NK-92 (cell line): ENCODE results near the gene TPD52L3.

Experiments
- DNase-seq: peaks from one replicate; lab custom pipeline; 2025; ENCODE audit not compliant: unreplicated experiment; lab: John Stamatoyannopoulos, UW

The TPD52L3 gene

DNA sequence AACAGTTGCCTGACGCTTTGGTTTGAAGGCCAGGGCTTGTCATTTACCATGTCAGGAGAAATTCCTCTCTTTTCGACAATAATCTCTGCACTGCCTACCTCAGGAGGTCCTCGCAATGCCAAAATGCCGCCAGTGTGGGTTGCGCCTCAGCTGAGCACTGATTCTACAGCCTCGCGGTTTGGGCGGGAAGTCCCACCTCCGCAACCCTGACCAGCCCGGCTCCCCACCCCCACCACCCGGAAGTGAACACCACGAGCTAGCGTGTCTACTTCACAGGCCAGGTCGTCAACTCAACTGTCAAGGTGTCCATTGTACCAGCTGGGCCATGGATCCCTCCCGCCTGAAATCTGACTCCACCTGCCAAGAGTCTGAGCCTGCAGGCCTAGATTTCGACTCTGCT, at the start of gene TPD52L3:
TSS of gene TPD52L3 (plus strand) at position 273 of the 400 bp plus-strand sequence. CDS start 221 bp downstream, outside the sequence.
- DNase-seq, result no peak

DNA sequence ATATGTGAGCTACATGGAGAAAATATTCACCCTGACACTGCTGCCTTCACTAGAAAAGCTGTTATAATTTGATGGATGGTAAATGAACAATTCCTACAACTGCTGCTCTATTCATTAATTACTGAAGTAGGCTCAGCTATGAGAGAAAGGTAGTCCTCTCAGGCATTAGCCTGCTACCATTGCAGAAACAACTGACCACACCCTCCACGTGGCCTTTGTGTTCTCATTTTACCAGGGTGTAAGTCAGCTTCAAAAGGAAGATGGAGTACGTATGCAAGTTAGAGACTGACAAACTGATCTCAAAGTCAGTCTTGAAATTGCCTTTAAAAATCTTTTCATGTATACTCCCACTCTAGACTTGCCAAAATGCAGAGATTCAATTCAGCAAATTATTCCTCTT, 26.3 kb upstream of the TPD52L3 start:
- no peak for DNase-seq

DNA sequence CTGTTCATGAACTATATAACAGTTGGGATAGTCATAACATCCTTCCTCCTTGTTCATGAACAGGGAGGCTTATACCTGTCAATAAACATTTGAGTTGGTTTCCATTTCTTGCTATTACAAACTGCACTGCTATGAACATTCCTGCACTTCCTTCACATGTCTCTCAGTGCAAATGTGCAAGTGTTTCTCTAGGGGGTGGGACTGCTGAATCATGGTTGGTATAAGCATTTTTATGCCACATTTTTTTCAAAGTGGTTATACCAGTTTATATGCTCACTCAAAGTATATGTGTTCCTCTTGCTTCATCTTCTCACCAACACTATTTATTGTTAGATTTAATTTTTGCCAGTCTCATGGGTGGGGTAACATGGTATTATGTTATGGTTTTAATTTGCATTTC, 25.8 kb upstream of the TPD52L3 start:
- DNase-seq, result no peak

DNA sequence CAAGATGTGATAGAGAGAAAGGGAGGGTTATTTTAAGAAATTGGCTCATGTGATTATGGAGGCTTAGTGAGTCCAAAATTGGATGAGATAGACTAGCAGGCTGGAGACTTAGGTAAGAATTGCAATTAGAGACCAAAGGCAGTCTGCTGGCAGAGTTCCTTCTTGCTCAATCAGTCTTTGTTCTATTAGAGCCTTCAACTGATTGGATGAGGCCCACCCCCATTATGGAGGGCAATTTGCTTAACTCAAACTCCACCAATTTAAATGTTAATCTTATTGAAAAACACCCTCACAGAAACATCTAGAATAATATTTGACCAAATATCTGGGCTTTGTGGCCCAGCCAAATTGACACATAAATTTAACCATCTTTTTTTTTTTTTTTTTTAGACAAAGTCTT, 23.9 kb upstream of the TPD52L3 start:
- DNase-seq, result no peak

DNA sequence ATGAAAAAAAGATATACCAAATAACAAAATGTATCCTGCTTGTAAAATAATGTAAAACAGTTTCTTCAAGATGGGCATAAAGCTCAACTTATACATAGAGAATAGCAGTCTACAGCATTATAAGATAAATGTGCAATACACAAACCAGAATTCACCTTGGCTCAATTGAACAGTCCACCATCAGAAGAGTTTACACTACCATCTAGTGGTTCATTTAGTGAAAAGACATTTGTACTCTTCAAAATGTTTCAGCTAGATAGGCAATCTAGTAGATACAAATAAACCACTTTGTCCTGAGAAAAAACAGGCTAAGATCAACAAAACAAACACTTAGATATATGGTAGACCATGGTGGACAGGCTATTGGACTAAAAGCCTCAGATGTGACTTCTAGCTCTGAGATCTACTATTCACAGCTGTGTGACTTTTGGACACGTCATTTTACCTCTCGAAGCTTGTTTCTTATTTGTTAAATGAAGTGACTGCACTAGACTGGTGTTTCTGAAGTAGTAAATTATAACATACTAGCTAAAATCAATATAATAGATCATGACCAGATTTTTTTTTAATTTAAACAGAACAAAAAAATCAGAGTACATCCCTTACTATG, 22.1 kb upstream of the TPD52L3 start:
- no peak for DNase-seq

DNA sequence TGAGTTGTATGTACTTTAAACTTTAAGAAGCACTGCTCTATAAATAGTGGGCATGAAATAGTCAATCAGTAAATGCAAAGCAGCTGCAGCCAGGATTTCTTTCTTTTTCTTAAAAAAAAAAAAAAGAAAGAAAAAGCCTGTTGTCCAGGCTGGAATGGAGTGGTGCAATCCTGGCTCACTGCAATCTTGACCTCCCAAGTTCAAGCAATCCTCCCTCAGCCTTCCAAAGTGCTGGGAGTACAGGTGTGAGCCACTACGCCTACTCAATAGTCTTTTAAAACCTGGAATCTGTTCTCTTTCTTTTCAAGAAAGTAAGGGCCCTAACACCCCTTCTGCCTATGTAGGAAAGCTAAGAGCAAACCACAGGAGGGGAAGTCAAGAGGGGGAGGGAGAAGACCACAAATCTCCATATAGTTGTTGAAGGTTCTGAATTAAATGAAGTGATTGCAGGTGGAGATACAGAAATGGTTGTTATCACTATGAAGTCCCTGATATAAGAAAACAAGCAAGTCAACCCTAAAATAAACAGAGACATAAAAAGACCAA, 20.6 kb upstream of the TPD52L3 start:
- no peak for DNase-seq

DNA sequence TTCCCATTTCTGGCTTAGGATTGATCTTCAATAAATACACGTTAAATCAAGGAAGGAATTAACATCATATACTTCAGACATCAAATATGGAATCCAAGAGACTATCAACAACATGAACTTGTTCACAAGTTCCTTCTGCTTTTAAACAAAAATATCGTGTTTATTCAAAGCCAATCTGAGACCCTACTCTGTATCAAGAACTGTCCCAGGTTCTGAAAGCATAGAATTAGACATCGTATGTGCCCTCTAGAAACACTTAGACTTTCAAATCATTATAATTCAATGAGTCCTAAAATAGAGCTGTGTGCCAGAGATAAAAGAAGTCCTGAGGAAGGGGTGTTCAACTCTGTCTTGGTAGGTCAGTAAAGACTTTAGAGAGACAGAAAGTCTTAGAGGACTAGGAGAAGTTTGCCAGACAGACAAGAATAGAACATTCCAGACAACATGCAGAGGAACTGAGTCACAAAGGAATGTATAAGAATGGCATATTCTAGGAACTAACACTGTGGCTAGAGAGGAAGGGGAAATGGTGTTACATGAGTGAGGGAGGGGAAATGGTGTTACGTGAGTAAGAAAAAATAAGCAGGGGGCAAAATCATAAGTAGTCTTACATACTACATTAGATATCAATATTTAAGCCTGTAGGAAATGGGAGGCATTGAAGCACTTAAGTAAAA, 2.9 kb downstream of the TPD52L3 start:
- no peak for DNase-seq

DNA sequence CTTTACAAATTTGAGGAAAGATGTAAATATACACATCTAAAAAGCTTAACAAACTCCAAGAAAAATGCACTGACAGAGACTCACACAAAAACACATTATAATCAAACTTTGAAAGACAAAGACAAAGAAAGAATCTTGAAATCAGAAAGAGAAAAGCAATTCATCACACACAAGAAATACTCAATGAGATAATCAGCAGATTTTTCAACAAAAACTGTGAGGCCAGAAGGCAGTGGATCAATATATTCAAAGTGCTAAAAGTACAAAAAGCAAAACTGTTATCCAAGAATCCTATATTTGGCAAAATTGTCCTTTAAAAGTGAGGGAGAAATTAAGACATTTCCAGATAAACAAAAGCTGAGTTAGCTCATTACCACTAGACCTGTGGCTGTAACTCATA, 6.1 kb downstream of the TPD52L3 start:
- DNase-seq, result no peak

DNA sequence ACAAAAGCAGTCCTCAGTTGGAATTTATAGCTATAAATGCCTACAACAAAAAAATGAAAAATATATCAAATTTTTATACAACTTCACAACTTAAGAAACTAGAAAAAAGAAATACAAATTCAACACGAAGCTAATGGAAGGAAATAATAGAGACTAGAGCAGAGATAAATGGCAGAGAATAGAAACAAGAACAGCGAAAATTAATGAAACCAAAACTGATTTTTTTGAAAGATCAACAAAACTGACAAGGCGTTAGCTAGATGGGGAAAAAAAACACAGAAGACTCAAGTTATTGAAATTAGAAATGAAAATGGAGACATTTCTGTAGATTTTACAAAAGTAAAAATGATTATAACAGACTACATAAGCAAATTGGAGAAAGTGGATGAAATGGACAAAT, 20.6 kb downstream of the TPD52L3 start:
- DNase-seq, result no peak

DNA sequence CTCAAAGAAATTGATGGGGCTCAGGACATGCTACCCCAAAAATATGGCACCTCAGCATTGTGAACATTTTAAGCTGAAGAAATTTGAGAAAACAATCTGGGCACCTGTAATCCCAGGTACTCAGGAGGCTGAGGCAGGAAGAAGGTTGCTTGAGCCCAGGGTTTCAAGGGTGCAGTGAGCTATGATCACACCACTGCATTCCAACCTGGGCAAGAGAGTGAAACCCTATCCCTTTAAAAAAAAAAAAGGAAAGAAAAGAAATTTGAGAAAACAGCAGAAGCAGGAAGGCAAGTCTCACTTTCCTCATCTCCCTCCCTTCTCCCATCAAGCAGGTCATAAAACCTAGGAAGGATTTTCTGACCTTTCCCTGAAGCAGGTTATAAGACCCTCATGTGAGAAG, 23.6 kb downstream of the TPD52L3 start:
- no peak for DNase-seq

DNA sequence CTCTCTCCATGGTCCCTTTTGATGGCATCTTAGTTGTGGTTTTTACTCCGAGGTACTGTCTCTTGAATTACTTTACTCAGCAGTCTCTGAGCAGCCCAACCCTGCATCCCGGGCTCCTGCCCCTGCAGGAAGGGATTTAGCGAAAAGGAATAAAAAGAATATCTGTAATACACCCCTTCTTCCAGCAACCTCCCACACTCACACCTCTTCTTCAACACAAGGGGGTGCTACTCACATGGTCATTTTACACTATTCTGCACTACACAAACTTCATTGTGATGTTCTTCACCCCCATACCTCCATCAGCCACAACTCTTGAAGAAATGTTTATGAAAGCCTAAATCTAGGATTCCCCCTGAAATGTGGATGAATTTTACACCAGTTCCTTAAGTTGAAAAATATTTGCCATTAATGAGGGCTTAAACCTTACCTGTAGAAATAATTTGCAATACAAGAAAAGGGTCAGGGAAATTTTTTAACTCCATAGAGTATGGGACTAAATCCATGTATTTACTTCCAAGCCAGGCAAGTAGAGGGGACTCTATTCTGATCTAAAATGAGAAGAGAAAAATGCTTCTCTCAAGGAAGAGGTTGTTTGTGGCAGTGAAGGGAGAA, 26.0 kb downstream of the TPD52L3 start:
- no peak for DNase-seq

DNA sequence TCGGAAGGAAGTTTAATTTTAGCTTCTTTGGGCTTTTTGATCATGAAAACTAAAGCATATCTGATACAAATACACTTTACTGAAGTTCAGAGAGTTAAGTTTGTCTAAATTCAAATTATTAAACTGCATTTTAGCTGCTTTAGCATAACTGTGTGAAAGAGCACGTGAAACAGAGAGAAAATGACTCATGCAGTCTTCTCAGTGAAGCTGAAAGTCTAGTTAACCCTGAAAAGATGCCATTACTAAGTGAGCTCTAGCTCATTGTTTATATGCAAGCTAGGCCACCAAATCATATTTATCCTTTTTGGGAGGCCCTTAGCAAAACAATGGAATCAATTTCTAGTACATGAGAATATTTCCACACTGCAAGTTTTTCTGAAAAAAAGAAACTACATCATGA, 27.6 kb downstream of the TPD52L3 start:
- no peak for DNase-seq

DNA sequence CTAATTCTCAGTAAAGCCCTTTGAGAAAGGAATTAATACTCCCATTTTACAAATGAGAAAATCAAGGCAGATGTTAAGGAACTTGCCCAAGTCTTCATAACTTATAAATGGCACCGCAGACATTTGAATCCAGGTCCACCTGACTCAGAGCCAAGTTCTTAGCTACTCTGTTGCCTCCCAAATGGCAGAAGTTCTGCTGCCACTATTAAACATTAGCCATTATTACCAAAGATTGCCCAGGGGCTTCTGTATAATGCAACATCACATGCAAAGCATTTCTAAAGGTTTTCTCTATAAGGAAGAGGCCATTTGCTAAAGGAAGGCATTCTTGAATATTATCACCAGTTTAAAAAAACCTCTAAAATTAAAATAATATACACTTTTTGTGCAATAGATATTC, 28.3 kb downstream of the TPD52L3 start:
- no peak for DNase-seq

DNA sequence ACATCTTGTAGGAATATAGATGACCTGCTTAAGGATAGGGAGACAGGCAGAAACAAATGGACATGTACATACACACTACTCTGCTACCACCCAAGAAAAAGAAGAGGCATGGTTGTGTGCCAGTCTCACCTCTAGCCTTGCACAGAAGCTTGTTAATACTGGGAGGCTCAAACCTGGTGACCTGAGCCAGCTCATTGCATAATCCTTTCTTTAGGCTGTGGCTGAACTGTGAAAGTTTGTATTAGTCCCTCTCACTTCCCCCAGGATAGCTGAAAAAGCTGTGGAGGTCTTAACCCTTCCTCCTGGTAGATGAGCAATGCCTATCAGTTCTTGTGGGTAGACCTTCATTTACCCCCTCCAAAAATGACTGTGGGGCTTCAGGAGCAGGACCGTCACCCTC, 28.7 kb downstream of the TPD52L3 start:
- no peak for DNase-seq

DNA sequence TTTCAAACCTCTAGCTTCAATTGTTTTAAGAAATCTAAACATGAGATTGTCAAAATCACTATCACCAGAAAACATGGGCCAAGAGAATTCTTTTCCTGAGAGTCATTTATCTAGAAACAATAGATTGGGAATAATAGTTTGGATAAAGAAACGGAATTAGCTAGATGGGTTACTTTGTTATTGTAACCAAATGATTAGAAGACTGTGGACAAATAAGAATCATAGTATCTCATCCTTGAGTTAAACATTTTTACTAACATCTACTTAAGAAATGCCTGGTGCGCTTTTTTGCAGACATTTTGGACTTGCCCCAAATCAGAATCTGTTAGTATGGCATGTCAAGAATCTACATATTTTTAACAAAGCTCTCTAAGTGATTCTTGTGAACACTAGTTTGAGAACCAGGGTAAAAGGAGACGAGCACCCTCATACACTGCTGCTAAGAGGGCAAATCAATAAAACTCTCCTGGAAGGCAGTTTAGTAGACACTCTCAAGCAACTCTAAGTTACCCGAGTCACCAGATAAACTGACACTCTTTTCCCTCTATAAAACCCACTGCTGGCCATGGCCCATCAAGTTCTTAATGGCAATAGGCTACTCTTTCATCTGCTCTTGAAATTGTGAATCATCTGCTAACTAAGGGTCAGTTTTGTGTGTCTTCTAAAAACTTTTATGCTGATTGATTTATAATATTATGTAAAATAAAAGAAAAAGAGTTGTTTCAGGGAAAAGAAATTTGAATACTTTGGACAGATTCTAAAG, 39.1 kb downstream of the TPD52L3 start:
- no peak for DNase-seq

DNA sequence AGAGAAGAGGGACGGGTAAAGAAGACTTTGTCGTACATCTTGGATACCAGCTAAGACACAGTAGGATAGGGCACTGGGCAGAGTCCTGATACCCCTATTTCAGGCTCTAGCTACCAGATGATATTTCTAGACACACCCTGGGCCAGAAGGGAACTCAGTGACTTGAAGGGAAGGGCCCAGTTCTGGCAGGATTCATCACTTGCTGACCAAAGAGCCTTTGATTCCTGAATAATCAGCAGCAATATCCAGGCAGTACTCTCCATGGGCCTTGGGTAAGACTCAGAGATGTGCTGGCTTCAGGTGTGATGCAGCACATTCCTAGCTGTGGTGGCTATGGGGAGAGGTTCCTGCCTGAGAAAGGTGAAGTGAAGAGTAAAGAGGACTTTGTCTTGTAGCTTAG, 40.7 kb downstream of the TPD52L3 start:
- DNase-seq, result no peak
